ENCODE measurements around the gene UBR4. TPM values are rescaled to one million over a fixed set of nuclear protein-coding genes. Genes with fewer than 3 reads are reported as not detected.

UBR4 gene
- total and polyA plus RNA-seq, 2 experiments from 2014 or later: 111 to 230 TPM

- no peak for DNase-seq (ENCODE audit: low spot score)
- no peak for ATAC-seq
- Histone ChIP-seq H2AFZ (no peak overlapping the region), H3K9me2 (ENCODE audit: insufficient read depth) (no peaks in the 10 kb centered on the region), H3K27me3 (ENCODE audit: insufficient read depth) (no peaks in the 10 kb centered on the region), H3K27ac (ENCODE audit: low read depth) (no peak overlapping the region), H3K36me3 (ENCODE audit: insufficient read depth) (peaks cover 30% of the 10 kb centered on the region), H4K20me1 (replicated peaks; ENCODE audit: insufficient read depth) (peaks cover 84% of the 10 kb centered on the region), H3F3A (replicated peaks; ENCODE audit: low read depth) (no peaks in the 10 kb centered on the region; the same call in 1 of the 2 replicates), H3K79me2 (replicated peaks; ENCODE audit: insufficient read depth) (peaks cover 100% of the 10 kb centered on the region), H3K4me3 (no peak overlapping the region), H3K4me1 (ENCODE audit: insufficient read depth) (no peaks in the 10 kb centered on the region; the same call in 1 of the 2 replicates), H3K4me2 (no peak overlapping the region)
- Mint-ChIP-seq H3K27me3 (ENCODE audit: insufficient read depth, low read depth, poor library complexity) (no peaks in the 10 kb centered on the region), H3K4me1 (peaks cover 5% of the 10 kb centered on the region), H3K36me3 (ENCODE audit: low read depth) (peaks cover 29% of the 10 kb centered on the region), H3K27ac (no peak overlapping the region), H3K4me3 (no peak overlapping the region), H3K9me3 (no peaks in the 10 kb centered on the region)
- no peak for TF ChIP-seq ZNF462 (CRISPR knock-in tag; IDR thresholded peaks at IDR 0.05)
- TF ChIP-seq EZH2phosphoT487 (IDR thresholded peaks at IDR 0.05; ENCODE audit: unreplicated experiment): no peak
- TF ChIP-seq STAT1 (IDR thresholded peaks at IDR 0.05; ENCODE audit: unreplicated experiment): no peak
- TF ChIP-seq POLR2AphosphoS5 (IDR thresholded peaks at IDR 0.05; ENCODE audit: low read depth): no peak
- TF ChIP-seq JUNB (IDR thresholded peaks at IDR 0.05; ENCODE audit: unreplicated experiment): no peak
- TF ChIP-seq NANOG (IDR thresholded peaks at IDR 0.05; ENCODE audit: borderline replicate concordance): no peak
- TF ChIP-seq CTCF (conservative IDR thresholded peaks at IDR 0.05; ENCODE audit: low read depth in 2 of 2): no peak
- TF ChIP-seq EZH2 (IDR thresholded peaks at IDR 0.05; ENCODE audit: low read depth, unreplicated experiment): no peak
Measured at GRCh38 chr1:19202396-19202795, 7.7 kb downstream of the UBR4 start.

Measured in GM23338 (cell line).